ENCODE results near the gene AAR2.
A peak's percentile ranks its signal among the peaks of the same experiment; 100 is the strongest.

The AAR2 gene

GRCh38 chr20:36235892-36236785, at the start of gene AAR2:
Gene AAR2 (plus strand): TSS chr20:36236478. CDS start chr20:36239869, 3,391 bp downstream.
- DNase-seq (ENCODE audit: low read depth in 3 of 3) = peak; percentile 57 to 66 (median 57)

- no peak for DNase-seq (ENCODE audit: low read depth in 3 of 3)
These were observed 42.1 kb upstream of the AAR2 start for GRCh38 chr20:36193977-36194712.

- DNase-seq (ENCODE audit: low read depth in 3 of 3) = no peak
These were observed 39.6 kb upstream of the AAR2 start for GRCh38 chr20:36196676-36197075.

- no peak for DNase-seq (ENCODE audit: low read depth in 3 of 3)
These were observed 39.0 kb upstream of the AAR2 start for GRCh38 chr20:36197271-36197670.

GRCh38 chr20:36199345-36200257, 36.7 kb upstream of the AAR2 start:
- peak; percentile 51 to 62 (median 58) for DNase-seq (ENCODE audit: low read depth in 3 of 3)

- DNase-seq (ENCODE audit: low read depth in 3 of 3) = no peak
These were observed 35.8 kb upstream of the AAR2 start for GRCh38 chr20:36200451-36200850.

GRCh38 chr20:36201198-36201597, 35.1 kb upstream of the AAR2 start:
- no peak for DNase-seq (ENCODE audit: low read depth in 3 of 3)

GRCh38 chr20:36202891-36203338, 33.4 kb upstream of the AAR2 start:
- peak; percentile 52 to 64 (median 58) for DNase-seq (ENCODE audit: low read depth in 3 of 3)

- DNase-seq (ENCODE audit: low read depth in 3 of 3) = no peak
These were observed 32.4 kb upstream of the AAR2 start for GRCh38 chr20:36203861-36204260.

GRCh38 chr20:36205026-36205425, 31.3 kb upstream of the AAR2 start:
- DNase-seq (ENCODE audit: low read depth in 3 of 3) = no peak

GRCh38 chr20:36206068-36206467, 30.2 kb upstream of the AAR2 start:
- no peak for DNase-seq (ENCODE audit: low read depth in 3 of 3)

- no peak for DNase-seq (ENCODE audit: low read depth in 3 of 3)
These were observed 29.6 kb upstream of the AAR2 start for GRCh38 chr20:36206641-36207040.

GRCh38 chr20:36207602-36208001, 28.7 kb upstream of the AAR2 start:
- DNase-seq (ENCODE audit: low read depth in 3 of 3) = no peak

GRCh38 chr20:36208257-36208656, 28.0 kb upstream of the AAR2 start:
- no peak for DNase-seq (ENCODE audit: low read depth in 3 of 3)

GRCh38 chr20:36210436-36211021, 25.7 kb upstream of the AAR2 start:
- DNase-seq (ENCODE audit: low read depth in 3 of 3) = no peak

- DNase-seq (ENCODE audit: low read depth in 3 of 3) = no peak
These were observed 22.9 kb upstream of the AAR2 start for GRCh38 chr20:36213362-36213761.

GRCh38 chr20:36214684-36215256, 21.5 kb upstream of the AAR2 start:
- DNase-seq (ENCODE audit: low read depth in 3 of 3) = no peak

- no peak for DNase-seq (ENCODE audit: low read depth in 3 of 3)
These were observed 20.5 kb upstream of the AAR2 start for GRCh38 chr20:36215778-36216177.

- DNase-seq (ENCODE audit: low read depth in 3 of 3) = no peak
These were observed 19.8 kb upstream of the AAR2 start for GRCh38 chr20:36216314-36217025.

GRCh38 chr20:36217226-36217625, 19.1 kb upstream of the AAR2 start:
- no peak for DNase-seq (ENCODE audit: low read depth in 3 of 3)

Measured in stimulated activated CD4-positive, alpha-beta T cell treated with anti-CD3 and anti-CD28 coated beads, TNF-alpha, amount 100 ng/mL, for 4 hours (primary cell).